Endothelial cell of umbilical vein (primary cell): ENCODE measurements around the gene SLC8A2. TPM values are rescaled to one million over a fixed set of nuclear protein-coding genes. Genes with fewer than 3 reads are reported as not detected.

Experiments used
- BruUV-seq: library from RNA; stranded (reverse); fragments of 400-500 nt; replicated peaks from 2 replicates; lab custom pipeline; 2021; lab: Mats Ljungman, UMichigan
- CTCF ChIA-PET: fragments of 300-600, 350-600 bp; sonication (Branson Sonifier 250); formaldehyde crosslinking; loops from one replicate; lab custom pipeline; 2021; ENCODE audit warnings: antibody characterized with exemption, inconsistent platforms; lab: Charles Lee
- POLR2A ChIA-PET: fragments of 300-600, 350-600 bp; sonication (Branson Sonifier 250); formaldehyde crosslinking; loops from one replicate; lab custom pipeline; 2021; ENCODE audit warnings: antibody characterized with exemption, inconsistent platforms; lab: Charles Lee
- DNase-seq: peaks from one replicate; pipeline ENCODE4 v3.0.0-alpha.2; 2011; ENCODE audit warnings: low read depth, low spot score
- FAIRE-seq: peaks from 2 replicates; lab custom pipeline; 2011; peaks lifted over from hg19 to GRCh38; lab: Jason Lieb, UNC
- H2AFZ ChIP-seq: 2 replicates; pipeline ENCODE4 v1.6.0; 2012; ENCODE audit warnings: low read depth, low read length, control low read depth, inconsistent platforms
- H3K27ac ChIP-seq: 2 replicates; pipeline ENCODE4 v1.5.1; 2011; ENCODE audit warnings: low read depth, mild to moderate bottlenecking, control low read depth, low read length, moderate library complexity; ENCODE audit not compliant: insufficient read depth
- H3K27me3 ChIP-seq, 2 experiments: 2 replicates each; pipeline versions ENCODE4 v1.6.0 to v1.6.1; 2011; ENCODE audit warnings: low read length in 2 of 2, mixed read lengths in 1 of 2; ENCODE audit not compliant: control insufficient read depth in 2 of 2, insufficient read depth in 2 of 2
- H3K36me3 ChIP-seq, 2 experiments: 2 replicates in 1 of 2; 3 replicates in 1 of 2; pipeline ENCODE4 v1.5.1; 2011; ENCODE audit warnings: low read length in 2 of 2, mild to moderate bottlenecking in 1 of 2, moderate library complexity in 1 of 2; ENCODE audit not compliant: control insufficient read depth in 2 of 2, insufficient read depth in 2 of 2; ENCODE audit errors: extremely low read depth in 1 of 2
- H3K4me1 ChIP-seq: 3 replicates; pipeline ENCODE4 v1.5.1; 2011; ENCODE audit warnings: mild to moderate bottlenecking, low read length; ENCODE audit not compliant: control insufficient read depth, insufficient read depth; ENCODE audit errors: extremely low read depth
- H3K4me2 ChIP-seq: 2 replicates; pipeline ENCODE4 v1.6.1; 2011; ENCODE audit warnings: low read length, control low read depth, mixed read lengths; ENCODE audit not compliant: insufficient read depth
- H3K4me3 ChIP-seq, 3 experiments: fragments of 200-600 bp in 1 of 3; sonication (generic), shearing (Covaris generic) in 1 of 3; replicated peaks in 1 of 3; 2 replicates each; pipeline ENCODE4 v1.5.1; 2011 to 2016; ENCODE audit warnings: control low read depth in 3 of 3, low read length in 3 of 3, mild to moderate bottlenecking in 2 of 3, inconsistent platforms in 1 of 3, low read depth in 1 of 3, moderate library complexity in 1 of 3; ENCODE audit not compliant: insufficient read depth in 1 of 3
- H3K79me2 ChIP-seq: 2 replicates; pipeline ENCODE4 v1.6.0; 2012; ENCODE audit warnings: low read length, inconsistent platforms; ENCODE audit not compliant: control insufficient read depth, insufficient read depth
- H3K9ac ChIP-seq: replicated peaks from 2 replicates; pipeline ENCODE3; 2011; ENCODE audit warnings: low read length, control low read depth; ENCODE audit not compliant: insufficient read depth; ENCODE audit errors: extremely low read depth
- H3K9me1 ChIP-seq: replicated peaks from 3 replicates; pipeline ENCODE4 v1.6.0; 2011; ENCODE audit warnings: mild to moderate bottlenecking, low read length; ENCODE audit not compliant: control insufficient read depth, insufficient read depth; ENCODE audit errors: extremely low read depth
- H3K9me3 ChIP-seq: replicated peaks from 2 replicates; pipeline ENCODE4 v1.5.1; 2012; ENCODE audit warnings: low read length, inconsistent platforms; ENCODE audit not compliant: control insufficient read depth, insufficient read depth
- H4K20me1 ChIP-seq: replicated peaks from 2 replicates; pipeline ENCODE3; 2011; ENCODE audit warnings: mild to moderate bottlenecking, low read length; ENCODE audit not compliant: control insufficient read depth, insufficient read depth; ENCODE audit errors: extremely low read depth
- dilution Hi-C: fragments of 300-500 bp; cut with MboI; formaldehyde crosslinking; loops from one replicate; pipeline ENCODE4 v1.15.0; 2019; ENCODE audit warnings: low sequenced_read_pairs; ENCODE audit not compliant: extremely low pct_ligation_motif_present
- intact Hi-C: fragments of 100-400 bp; cut with micrococcal nuclease; formaldehyde crosslinking; loops from one replicate; pipeline ENCODE4 v1.10.0; 2022
- polyA plus RNA-seq, 4 experiments: library from polyadenylated mRNA; depleted of rRNA in 3 of 4; stranded (reverse) in 3 of 4; unstranded in 1 of 4; fragments of >200 nt; gene quantifications; 2 replicates each; pipeline versions ENCODE4 v1.2.1 to v1.2.3, GENCODE V29; 2011 to 2012; ENCODE audit warnings: missing spikeins in 1 of 4
- total RNA-seq: library from RNA; stranded (reverse); gene quantifications from 2 replicates; pipeline ENCODE4 v1.2.3, GENCODE V29; 2021
- TF ChIP-seq, protein P1 (sequence below), 2 donors: IDR thresholded peaks; 1 replicate in 1 of 2; 2 replicates in 1 of 2; pipeline ENCODE4 v1.5.1; 2011; ENCODE audit warnings: low read length in 2 of 2, mild to moderate bottlenecking in 2 of 2, moderate library complexity in 2 of 2, control low read depth in 1 of 2, inconsistent platforms in 1 of 2, low read depth in 1 of 2; ENCODE audit not compliant: insufficient read depth in 1 of 2; ENCODE audit errors: extremely low read depth in 1 of 2
- TF ChIP-seq, protein P2 (sequence below): IDR thresholded peaks from 2 replicates; pipeline ENCODE4 v1.6.1; 2011; ENCODE audit not compliant: insufficient read depth, insufficient read length

SLC8A2 gene
- total and polyA plus RNA-seq, 2 donors (not counting 3 experiments of a cell fraction or from before 2014, with no cell fraction given), result not detected

DNA sequence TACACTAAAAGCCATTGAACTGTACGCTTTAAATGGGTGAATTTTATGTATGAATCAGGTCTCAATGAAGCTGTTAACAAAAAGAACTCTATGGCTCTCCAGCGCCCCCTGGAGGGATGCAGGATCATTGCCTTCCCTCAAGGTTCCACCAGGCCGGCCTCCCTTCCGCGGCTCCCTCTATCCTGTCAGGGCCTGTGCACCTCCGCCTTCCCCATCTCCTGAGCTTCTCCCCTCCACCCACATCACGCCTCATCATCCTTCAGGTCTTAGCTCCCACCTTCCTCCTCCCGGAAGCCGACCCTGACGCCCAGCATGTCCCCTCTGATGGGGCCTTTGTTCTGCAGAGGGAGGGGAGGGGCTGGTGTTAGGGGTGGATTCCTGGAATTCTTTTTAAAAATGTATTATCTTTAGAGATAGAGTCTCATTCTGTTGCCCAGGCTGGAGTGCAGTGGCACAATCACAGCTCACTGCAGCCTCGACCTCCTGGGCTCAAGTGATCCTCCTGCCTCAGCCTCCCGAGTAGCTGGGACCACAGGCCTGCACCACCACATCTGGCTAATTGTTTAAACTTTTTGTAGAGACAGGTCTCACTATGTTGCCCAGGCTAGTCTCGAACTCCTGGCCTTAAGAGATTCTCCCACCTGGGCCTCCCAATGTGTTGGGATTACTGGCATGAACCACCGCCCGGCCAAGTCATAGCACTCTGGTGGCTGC is 80.0 kb downstream of the SLC8A2 start:
- DNase-seq (peak; percentile 60), FAIRE-seq (peak; percentile 89)
- intact Hi-C loops, result loop anchor here (1.0 kb wide), 2 partner anchors 95 to 107 kb away; no protein-coding TSS in a partner anchor
- H4K20me1 ChIP-seq, result no peaks in the 10 kb centered on the region
- H3K27ac ChIP-seq, result no peak overlapping the region
- no peaks in the 10 kb centered on the region for H3K9me3 ChIP-seq
- H2AFZ ChIP-seq, result no peak overlapping the region
- H3K27me3 ChIP-seq, result no peaks in the 10 kb centered on the region
- H3K4me2 ChIP-seq, result no peak overlapping the region
- H3K4me1 ChIP-seq, result no peaks in the 10 kb centered on the region
- H3K36me3 ChIP-seq, result no peaks in the 10 kb centered on the region
- ChIA-PET POLR2A (no interaction called here), CTCF (interaction anchor here (0.6 to 5.3 kb wide), 41 partner anchors 9 to 379 kb away, joined by 3 to 187 read pairs (median 5); partner anchors contain the start of genes C5AR1, DHX34 and INAFM1)
- TF ChIP-seq, protein P1, sequence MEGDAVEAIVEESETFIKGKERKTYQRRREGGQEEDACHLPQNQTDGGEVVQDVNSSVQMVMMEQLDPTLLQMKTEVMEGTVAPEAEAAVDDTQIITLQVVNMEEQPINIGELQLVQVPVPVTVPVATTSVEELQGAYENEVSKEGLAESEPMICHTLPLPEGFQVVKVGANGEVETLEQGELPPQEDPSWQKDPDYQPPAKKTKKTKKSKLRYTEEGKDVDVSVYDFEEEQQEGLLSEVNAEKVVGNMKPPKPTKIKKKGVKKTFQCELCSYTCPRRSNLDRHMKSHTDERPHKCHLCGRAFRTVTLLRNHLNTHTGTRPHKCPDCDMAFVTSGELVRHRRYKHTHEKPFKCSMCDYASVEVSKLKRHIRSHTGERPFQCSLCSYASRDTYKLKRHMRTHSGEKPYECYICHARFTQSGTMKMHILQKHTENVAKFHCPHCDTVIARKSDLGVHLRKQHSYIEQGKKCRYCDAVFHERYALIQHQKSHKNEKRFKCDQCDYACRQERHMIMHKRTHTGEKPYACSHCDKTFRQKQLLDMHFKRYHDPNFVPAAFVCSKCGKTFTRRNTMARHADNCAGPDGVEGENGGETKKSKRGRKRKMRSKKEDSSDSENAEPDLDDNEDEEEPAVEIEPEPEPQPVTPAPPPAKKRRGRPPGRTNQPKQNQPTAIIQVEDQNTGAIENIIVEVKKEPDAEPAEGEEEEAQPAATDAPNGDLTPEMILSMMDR (IDR thresholded peaks at IDR 0.05; ENCODE audit: extremely low read depth in 1 of 2, insufficient read depth in 1 of 2, low read depth in 1 of 2, low read length in 2 of 2), result peak; percentile 77 to 90
- TF ChIP-seq, protein P2, sequence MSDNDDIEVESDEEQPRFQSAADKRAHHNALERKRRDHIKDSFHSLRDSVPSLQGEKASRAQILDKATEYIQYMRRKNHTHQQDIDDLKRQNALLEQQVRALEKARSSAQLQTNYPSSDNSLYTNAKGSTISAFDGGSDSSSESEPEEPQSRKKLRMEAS, result no peak
- no TSS peak for BruUV-seq
- no peaks in the 10 kb centered on the region for H3K9me1 ChIP-seq
- H3K9ac ChIP-seq, result no peak overlapping the region
- H3K4me3 ChIP-seq, result no peak overlapping the region
- no peaks in the 10 kb centered on the region for H3K79me2 ChIP-seq
- dilution Hi-C loops, result no loop called here
